ENCODE data around the gene FKBP10. TPM values are rescaled to one million over a fixed set of nuclear protein-coding genes. Genes with fewer than 3 reads are reported as not detected.

The FKBP10 gene
- total and polyA plus RNA-seq, 10 of the 15 experiments (the other 5 are each of a cell fraction or from before 2014, with no cell fraction given): 0.02 to 4.7 (median 1.8) TPM

DNA sequence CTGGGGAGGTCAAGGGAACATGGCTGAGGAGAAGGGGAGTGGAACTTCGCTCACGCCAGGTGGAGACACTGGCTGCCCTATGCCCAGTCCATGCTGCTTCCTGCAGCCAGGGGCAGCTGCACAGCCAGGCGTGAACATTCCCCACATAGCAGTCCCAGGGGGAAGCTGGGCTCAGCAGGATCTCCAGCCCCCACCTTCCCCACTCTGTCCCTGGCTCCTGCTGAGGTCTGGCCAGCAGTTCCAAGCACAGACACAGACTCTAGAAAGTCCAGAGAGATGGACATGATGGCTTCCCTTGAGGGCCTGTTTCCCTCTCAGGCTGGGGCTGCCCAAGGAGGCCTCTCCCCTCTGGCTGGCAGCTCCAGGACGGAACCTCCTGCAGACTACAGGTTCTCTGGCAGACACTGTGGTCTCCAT, 35.6 kb upstream of the FKBP10 start:
- WGBS (ENCODE audit: insufficient coverage, insufficient replicate concordance, low lambda C conversion rate, missing lambda C conversion rate): 35% methylated on average over 4 of the region's 4 CpGs
- no peaks in the 10 kb centered on the region for H3K4me1 ChIP-seq (ENCODE audit: control insufficient read depth, insufficient read depth, low read length)
- H3K4me3 ChIP-seq: no peak overlapping the region
- no peak overlapping the region for H3K4me2 ChIP-seq (ENCODE audit: control insufficient read depth, insufficient read depth)
- no peak for ATAC-seq
- RAD21 ChIA-PET (ENCODE audit: unreplicated experiment): interaction anchor here (0.6 kb wide), 1 partner anchor 44 kb away, joined by 4 read pairs; no protein-coding TSS in a partner anchor
- H2AFZ ChIP-seq (ENCODE audit: control insufficient read depth, low read depth, low read length): no peak overlapping the region
- SMC1A ChIA-PET (ENCODE audit: uncharacterized antibody, unreplicated experiment): no interaction called here
- no peak for TF ChIP-seq ESRRA (IDR thresholded peaks at IDR 0.05; ENCODE audit: low read length)
- TF ChIP-seq, protein P1, sequence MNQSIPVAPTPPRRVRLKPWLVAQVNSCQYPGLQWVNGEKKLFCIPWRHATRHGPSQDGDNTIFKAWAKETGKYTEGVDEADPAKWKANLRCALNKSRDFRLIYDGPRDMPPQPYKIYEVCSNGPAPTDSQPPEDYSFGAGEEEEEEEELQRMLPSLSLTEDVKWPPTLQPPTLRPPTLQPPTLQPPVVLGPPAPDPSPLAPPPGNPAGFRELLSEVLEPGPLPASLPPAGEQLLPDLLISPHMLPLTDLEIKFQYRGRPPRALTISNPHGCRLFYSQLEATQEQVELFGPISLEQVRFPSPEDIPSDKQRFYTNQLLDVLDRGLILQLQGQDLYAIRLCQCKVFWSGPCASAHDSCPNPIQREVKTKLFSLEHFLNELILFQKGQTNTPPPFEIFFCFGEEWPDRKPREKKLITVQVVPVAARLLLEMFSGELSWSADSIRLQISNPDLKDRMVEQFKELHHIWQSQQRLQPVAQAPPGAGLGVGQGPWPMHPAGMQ (IDR thresholded peaks at IDR 0.05; ENCODE audit: borderline replicate concordance): no peak
- TF ChIP-seq, protein P2, sequence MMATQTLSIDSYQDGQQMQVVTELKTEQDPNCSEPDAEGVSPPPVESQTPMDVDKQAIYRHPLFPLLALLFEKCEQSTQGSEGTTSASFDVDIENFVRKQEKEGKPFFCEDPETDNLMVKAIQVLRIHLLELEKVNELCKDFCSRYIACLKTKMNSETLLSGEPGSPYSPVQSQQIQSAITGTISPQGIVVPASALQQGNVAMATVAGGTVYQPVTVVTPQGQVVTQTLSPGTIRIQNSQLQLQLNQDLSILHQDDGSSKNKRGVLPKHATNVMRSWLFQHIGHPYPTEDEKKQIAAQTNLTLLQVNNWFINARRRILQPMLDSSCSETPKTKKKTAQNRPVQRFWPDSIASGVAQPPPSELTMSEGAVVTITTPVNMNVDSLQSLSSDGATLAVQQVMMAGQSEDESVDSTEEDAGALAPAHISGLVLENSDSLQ (IDR thresholded peaks at IDR 0.05): no peak
- TF ChIP-seq, protein P3, sequence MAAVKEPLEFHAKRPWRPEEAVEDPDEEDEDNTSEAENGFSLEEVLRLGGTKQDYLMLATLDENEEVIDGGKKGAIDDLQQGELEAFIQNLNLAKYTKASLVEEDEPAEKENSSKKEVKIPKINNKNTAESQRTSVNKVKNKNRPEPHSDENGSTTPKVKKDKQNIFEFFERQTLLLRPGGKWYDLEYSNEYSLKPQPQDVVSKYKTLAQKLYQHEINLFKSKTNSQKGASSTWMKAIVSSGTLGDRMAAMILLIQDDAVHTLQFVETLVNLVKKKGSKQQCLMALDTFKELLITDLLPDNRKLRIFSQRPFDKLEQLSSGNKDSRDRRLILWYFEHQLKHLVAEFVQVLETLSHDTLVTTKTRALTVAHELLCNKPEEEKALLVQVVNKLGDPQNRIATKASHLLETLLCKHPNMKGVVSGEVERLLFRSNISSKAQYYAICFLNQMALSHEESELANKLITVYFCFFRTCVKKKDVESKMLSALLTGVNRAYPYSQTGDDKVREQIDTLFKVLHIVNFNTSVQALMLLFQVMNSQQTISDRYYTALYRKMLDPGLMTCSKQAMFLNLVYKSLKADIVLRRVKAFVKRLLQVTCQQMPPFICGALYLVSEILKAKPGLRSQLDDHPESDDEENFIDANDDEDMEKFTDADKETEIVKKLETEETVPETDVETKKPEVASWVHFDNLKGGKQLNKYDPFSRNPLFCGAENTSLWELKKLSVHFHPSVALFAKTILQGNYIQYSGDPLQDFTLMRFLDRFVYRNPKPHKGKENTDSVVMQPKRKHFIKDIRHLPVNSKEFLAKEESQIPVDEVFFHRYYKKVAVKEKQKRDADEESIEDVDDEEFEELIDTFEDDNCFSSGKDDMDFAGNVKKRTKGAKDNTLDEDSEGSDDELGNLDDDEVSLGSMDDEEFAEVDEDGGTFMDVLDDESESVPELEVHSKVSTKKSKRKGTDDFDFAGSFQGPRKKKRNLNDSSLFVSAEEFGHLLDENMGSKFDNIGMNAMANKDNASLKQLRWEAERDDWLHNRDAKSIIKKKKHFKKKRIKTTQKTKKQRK (IDR thresholded peaks at IDR 0.05; ENCODE audit: low read depth, low read length): no peak
- TF ChIP-seq CBX3 (IDR thresholded peaks at IDR 0.05; ENCODE audit: borderline replicate concordance, low read depth): no peak
- no peak overlapping the region for H3K9ac ChIP-seq (ENCODE audit: control insufficient read depth, insufficient read depth, low read length)
- H3K36me3 ChIP-seq (ENCODE audit: control insufficient read depth in 2 of 2, insufficient read depth in 2 of 2, low read length in 1 of 2): no peaks in the 10 kb centered on the region
- no peaks in the 10 kb centered on the region for H4K20me1 ChIP-seq (ENCODE audit: control insufficient read depth, insufficient read depth)
- no peaks in the 10 kb centered on the region for H3K9me3 ChIP-seq (replicated peaks; ENCODE audit: control insufficient read depth, insufficient read depth, low read length)
- intact Hi-C loops (cut with micrococcal nuclease; ENCODE audit: unreplicated experiment): no loop called here
- CTCF ChIA-PET: interaction anchor here (0.7 to 0.9 kb wide), 2 partner anchors 22 to 39 kb away, joined by 3 read pairs; no protein-coding TSS in a partner anchor
- H3K27ac ChIP-seq (ENCODE audit: control insufficient read depth, insufficient read depth): no peak overlapping the region
- in situ Hi-C loops (cut with MboI): no loop called here
- FAIRE-seq: no peak
- no peaks in the 10 kb centered on the region; a peak in 1 of 4 replicates for H3K27me3 ChIP-seq (replicated peaks in 1 of 2; ENCODE audit: control insufficient read depth in 2 of 2, insufficient read depth in 2 of 2, low read length in 1 of 2)
- POLR2A ChIA-PET: no interaction called here
- no TSS peak for BruUV-seq (replicated peaks)
- H3K79me2 ChIP-seq (ENCODE audit: control insufficient read depth, insufficient read depth, low read length): no peaks in the 10 kb centered on the region
- no peak for DNase-seq (ENCODE audit: low read depth, low spot score)

Measured in GM12878 (cell line).